ENCODE measurements around the gene NXNL1.

GRCh38 chr19:17429641-17430113, 31.0 kb downstream of the NXNL1 start:
- no peak for TF ChIP-seq POLR2A (IDR thresholded peaks at IDR 0.05; ENCODE audit: low read length)
- TF ChIP-seq GATA1 (IDR thresholded peaks at IDR 0.05; ENCODE audit: low read depth, low read length) = no peak

Data from erythroblast (primary cell).